Tibial nerve (tissue), 4 donors: Measurements from ENCODE around the gene FIBCD1.

Experiments
- CTCF ChIP-seq, 5 experiments: fragments of 200-600 bp in 3 of 5; fragments of 450-650 bp in 2 of 5; sonication (generic) in 3 of 5; IDR thresholded peaks; one replicate each; pipeline ENCODE4 v1.5.1; 2016 to 2019; ENCODE audit warnings: antibody characterized with exemption in 5 of 5, mild to moderate bottlenecking in 3 of 5, moderate library complexity in 2 of 5
- EP300 ChIP-seq, 2 donors: sonication (generic); formaldehyde crosslinking; IDR thresholded peaks; one replicate each; pipeline ENCODE4 v1.6.1; 2017; ENCODE audit warnings: antibody characterized with exemption in 2 of 2, mild to moderate bottlenecking in 1 of 2
- POLR2A ChIP-seq, 2 donors: fragments of 450-650 bp; IDR thresholded peaks; one replicate each; pipeline ENCODE4 v1.6.1; 2017; ENCODE audit warnings: antibody characterized with exemption in 2 of 2, mild to moderate bottlenecking in 2 of 2, moderate library complexity in 2 of 2

DNA sequence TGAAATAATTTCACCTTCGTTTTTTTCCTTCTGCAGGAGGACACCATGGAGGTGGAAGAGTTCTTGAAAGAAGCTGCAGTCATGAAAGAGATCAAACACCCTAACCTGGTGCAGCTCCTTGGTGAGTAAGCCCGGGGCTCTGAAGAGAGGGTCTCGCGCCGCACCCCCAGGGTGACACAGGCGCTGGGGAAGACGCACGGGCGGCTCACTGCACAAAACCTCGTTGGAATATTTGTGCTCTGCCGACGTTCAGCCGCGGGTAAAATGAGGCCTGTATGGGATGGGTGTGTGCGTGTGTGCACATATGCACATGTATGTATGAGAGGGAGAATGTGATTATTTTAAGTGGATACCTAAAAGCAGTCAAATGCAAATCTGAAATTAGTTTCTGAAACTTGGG is 67.0 kb downstream of the FIBCD1 start:
- TF ChIP-seq POLR2A (IDR thresholded peaks at IDR 0.05), result no peak
- no peak for TF ChIP-seq CTCF (IDR thresholded peaks at IDR 0.05)
- no peak for TF ChIP-seq EP300 (IDR thresholded peaks at IDR 0.05)
